ENCODE measurements around the gene CNTN4.

Gene CNTN4

DNA sequence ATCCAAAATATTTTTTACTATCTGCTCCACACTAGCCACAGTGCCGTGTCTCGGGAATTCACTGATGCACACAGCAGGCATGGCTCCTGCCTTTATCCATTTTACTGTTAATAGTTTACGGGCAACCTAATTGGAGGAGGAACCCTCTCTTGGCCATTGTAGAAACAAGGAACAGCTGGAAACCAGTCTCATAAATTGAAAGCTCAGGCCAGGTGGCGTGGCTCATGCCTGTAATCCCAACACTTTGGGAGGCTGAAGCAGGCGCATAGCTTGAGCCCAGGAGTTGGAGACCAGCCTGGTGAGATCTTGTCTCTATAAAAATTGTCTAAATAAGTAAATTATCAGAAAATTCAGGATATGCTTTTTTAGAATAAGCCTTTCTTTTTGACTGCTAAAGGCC lies 972.5 kb downstream of the CNTN4 start:
- no peak for ATAC-seq

DNA sequence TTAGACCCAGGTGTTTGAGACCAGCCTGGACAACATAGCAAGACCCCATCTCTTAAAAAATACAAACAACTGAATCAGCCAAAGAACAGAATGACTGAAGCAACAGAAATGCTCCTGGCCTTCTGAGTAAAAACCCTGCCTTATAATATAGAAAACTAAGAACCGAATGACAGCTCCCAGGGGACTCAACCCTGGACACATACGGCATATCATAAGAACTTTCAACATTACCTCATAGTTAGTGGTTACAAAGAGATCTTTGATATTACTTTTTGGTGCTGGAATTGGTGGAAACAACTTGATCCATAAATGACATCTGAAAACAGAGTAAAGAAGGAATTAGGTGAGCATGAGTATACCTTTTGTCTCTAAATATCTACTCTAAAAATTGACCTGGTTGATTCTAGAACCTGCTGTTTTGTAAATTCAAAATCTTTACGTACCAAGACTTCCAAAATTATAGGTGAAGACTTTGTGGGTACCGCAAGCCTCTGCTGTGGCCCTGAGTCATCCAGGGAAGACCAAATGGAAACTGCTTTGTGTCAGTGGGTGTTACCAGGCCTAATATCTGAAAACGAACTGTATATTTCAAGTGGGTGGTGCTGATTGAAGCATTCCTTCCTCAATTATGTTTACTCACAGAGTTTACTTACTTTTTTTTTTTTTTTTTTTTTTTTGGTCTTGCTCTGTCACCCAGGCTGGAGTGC lies 976.0 kb downstream of the CNTN4 start:
- no peak for ATAC-seq

DNA sequence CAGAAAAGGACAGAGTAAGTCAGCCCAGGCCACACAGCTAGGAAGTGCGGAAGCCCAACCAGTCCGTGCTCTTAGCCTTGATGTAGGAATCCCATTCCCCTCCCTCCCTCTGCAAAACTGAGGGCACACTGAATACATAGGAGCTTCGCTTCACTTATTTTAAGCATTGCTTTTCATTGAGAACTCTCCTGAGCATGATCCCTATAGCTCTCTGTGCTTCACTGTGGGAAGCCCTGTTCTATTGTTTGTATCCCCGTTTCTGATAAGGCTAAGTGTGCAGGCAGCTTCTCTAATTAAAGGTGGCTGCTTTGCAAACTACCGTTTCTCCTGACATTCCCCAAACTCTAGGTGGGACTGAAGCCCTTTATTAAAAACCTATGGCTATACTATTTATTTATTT lies 981.6 kb downstream of the CNTN4 start:
- ATAC-seq: no peak

- no peak for ATAC-seq
Observed at GRCh38 chr3:3081381-3082233, 982.9 kb downstream of the CNTN4 start.

- ATAC-seq: no peak
Observed at GRCh38 chr3:3082234-3082924, 983.7 kb downstream of the CNTN4 start.

DNA sequence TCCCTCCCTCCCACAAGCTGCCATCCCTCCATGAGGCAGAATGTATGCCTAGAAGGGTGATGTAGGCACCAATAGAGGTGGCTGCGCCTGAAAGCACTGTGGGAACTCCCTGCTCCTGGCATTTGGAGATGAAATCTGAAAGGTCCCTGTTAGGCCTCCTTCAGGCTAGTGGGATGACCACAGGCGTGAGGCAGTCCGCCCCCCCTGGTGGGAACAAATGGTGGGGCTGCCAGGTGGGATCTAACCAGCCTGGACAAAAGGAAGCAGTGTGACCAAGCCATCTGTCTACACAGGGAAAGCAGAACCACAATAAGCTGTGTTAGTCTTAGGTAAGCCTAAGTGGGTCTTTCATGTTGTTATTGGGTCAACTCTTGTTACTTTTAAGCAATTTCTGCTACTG lies 986.2 kb downstream of the CNTN4 start:
- no peak for ATAC-seq

GRCh38 chr3:3085782-3086181 lies 987.1 kb downstream of the CNTN4 start:
- no peak for ATAC-seq

GRCh38 chr3:3086239-3086638 lies 987.6 kb downstream of the CNTN4 start:
- ATAC-seq: no peak

GRCh38 chr3:3087279-3087678 lies 988.6 kb downstream of the CNTN4 start:
- ATAC-seq: no peak

DNA sequence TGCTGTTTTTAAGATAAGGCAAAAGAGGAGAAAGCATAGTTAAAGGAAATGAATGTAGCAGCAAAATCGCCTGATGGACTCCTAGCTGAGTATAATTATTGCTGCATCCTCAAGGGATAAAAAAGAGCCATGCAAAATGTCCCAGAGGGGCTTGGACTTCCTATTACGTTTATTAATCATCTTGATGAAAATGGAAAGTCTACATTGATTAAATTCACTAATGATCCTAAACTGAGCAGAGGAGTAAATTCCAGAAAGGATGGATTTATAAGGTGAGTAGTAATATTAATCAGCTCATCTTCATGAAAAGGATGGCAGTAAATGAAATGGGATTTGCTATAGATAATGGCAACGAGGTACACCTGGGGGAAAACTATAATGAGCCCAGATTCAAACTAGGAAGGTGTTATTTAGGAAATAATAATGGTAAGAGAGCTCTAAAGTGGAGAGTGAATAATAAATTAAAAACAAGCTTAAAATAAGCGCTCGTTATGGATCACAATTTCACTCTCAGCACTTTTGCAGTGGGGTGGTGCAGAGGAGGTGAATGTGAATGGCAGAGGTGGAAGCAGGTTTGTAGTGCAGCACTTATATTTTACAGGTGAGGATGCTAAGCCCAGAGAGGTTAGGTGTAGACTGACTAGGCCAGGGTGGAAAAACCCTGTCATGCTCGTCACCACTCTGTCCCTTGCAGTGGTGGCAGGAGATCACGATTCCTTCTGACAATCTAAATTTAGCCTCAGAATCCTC lies 989.2 kb downstream of the CNTN4 start:
- no peak for ATAC-seq

- ATAC-seq: peak in 1 of 2 donors; percentile 24
Observed at GRCh38 chr3:3089017-3089416, 990.4 kb downstream of the CNTN4 start.

- ATAC-seq: no peak
Observed at GRCh38 chr3:3097958-3098357, 999.3 kb downstream of the CNTN4 start.

DNA sequence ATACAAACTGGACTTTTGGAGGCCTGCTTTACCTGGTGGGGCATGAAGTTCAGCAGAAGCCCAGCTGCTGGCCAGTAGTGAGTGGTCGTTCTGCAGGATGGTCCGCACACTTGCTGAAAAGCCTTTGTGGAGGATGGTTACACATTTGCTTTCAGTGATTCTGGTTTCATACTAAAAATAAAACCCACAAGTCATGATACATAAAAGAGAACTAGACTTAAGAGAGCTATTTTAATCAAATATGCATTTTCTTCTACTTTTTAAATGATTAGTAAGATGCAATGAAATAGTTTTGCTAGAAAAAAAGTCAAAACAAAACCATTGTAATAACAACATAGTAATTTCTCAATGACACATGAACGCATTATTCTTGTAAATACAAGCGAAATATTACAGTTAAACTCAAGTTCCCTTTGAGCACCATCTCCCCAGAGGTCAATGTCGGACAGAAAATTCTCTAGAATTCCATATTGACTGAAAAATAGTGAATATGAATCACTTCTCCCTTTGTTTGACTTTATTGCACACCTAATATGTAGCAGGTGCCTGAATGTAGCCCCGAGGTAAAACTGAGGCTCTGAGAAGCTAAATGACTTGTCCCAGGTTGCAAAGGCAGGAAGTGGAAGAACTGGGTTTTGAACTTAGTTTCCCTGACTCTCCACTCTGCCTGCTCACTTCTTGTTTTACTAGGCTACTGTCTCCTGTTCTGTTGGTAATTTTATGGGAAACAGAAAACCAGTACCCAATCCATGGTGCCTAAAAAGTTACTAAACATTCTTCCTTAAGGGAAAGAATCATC lies 1003.2 kb downstream of the CNTN4 start:
- peak in 1 of 2 donors; percentile 13 for ATAC-seq

DNA sequence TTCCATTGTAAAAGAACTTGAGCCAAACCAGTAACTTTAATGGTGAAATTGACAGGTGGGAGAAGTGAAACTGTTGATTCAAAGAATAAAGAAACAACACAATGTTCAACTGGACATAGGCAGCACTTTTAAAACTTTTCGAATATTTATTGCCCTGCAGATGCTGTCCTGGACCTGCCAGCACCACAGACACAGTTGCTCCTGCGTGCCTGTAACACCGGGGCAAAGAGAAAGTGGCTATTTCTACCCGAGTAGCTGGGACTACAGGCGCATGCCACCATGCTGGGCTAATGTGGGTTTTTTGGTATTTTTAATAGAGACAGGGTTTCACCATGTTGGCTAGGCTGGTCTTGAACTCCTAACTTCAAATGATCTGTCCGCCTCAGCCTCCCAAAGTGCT lies 1004.1 kb downstream of the CNTN4 start:
- no peak for ATAC-seq

- ATAC-seq: no peak
Observed at GRCh38 chr3:3105246-3105645, 1006.6 kb downstream of the CNTN4 start.

GRCh38 chr3:3105815-3106214 lies 1007.1 kb downstream of the CNTN4 start:
- no peak for ATAC-seq

GRCh38 chr3:3107181-3107580 lies 1008.5 kb downstream of the CNTN4 start:
- no peak for ATAC-seq

All from activated CD4-positive, CD25-positive, alpha-beta regulatory T cell treated with anti-CD3 and anti-CD28 coated beads, Interleukin-2, amount 50 U/mL, for 24 hours (primary cell).